Ishikawa (cell line): Measurements from ENCODE around the gene SAG.

Source experiments
- CEBPB ChIP-seq: IDR thresholded peaks from 2 replicates; pipeline ENCODE4 v1.6.1; 2012
- CREB1 ChIP-seq: IDR thresholded peaks from 2 replicates; pipeline ENCODE4 v1.6.1; 2012; ENCODE audit warnings: low read depth
- EGR1 ChIP-seq: IDR thresholded peaks from 2 replicates; pipeline ENCODE4 v1.6.1; 2012
- MAX ChIP-seq: IDR thresholded peaks from 2 replicates; pipeline ENCODE4 v1.6.1; 2012
- NFIC ChIP-seq: IDR thresholded peaks from 2 replicates; pipeline ENCODE4 v1.6.1; 2012
- TAF1 ChIP-seq: IDR thresholded peaks from 2 replicates; pipeline ENCODE4 v1.6.1; 2012; ENCODE audit warnings: low read depth, mild to moderate bottlenecking
- TCF12 ChIP-seq: IDR thresholded peaks from 2 replicates; pipeline ENCODE4 v1.6.1; 2012; ENCODE audit warnings: low read depth
- TF ChIP-seq, protein P1 (sequence below): IDR thresholded peaks from 2 replicates; pipeline ENCODE4 v1.6.1; 2012

DNA sequence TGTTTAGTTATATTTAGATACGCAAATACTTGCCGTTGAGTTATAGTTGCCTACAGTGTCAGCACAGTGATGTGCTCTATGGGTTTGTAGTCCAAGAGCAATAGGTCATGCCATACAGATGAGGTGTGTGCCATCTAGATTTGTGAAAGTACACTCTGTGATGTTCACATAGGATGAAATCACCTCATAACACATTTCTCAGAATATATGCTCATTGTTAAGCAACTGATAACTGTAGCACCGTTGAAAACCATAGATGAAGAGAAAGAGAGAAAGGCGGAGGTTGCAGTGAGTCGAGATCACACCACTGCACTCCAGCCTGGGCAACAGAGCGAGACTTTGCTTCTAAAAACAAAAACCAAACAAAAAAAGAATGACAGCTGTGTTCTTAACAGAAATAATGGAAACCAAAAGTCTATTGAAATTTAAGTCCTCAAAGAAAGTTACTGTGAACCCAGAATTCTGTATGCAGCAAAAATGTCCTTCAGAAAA lies 56.2 kb downstream of the SAG start:
- TF ChIP-seq, protein P1, sequence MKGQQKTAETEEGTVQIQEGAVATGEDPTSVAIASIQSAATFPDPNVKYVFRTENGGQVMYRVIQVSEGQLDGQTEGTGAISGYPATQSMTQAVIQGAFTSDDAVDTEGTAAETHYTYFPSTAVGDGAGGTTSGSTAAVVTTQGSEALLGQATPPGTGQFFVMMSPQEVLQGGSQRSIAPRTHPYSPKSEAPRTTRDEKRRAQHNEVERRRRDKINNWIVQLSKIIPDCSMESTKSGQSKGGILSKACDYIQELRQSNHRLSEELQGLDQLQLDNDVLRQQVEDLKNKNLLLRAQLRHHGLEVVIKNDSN = no peak
- TF ChIP-seq NFIC (no peak), TCF12 (no peak), CREB1 (no peak), MAX (no peak), EGR1 (no peak), CEBPB (no peak), TAF1 (no peak)
